Stimulated activated CD4-positive, alpha-beta T cell treated with anti-CD3 and anti-CD28 coated beads, Interleukin-1b, Interleukin-23, amount 100 ng/mL, for 1 hour (primary cell): Measurements from ENCODE around the gene HTT-AS.

Source experiments
- DNase-seq, 2 donors: peaks; one replicate each; pipeline ENCODE4 v3.0.0-alpha.2; 2020; ENCODE audit warnings: low read depth in 2 of 2

Gene HTT-AS

DNA sequence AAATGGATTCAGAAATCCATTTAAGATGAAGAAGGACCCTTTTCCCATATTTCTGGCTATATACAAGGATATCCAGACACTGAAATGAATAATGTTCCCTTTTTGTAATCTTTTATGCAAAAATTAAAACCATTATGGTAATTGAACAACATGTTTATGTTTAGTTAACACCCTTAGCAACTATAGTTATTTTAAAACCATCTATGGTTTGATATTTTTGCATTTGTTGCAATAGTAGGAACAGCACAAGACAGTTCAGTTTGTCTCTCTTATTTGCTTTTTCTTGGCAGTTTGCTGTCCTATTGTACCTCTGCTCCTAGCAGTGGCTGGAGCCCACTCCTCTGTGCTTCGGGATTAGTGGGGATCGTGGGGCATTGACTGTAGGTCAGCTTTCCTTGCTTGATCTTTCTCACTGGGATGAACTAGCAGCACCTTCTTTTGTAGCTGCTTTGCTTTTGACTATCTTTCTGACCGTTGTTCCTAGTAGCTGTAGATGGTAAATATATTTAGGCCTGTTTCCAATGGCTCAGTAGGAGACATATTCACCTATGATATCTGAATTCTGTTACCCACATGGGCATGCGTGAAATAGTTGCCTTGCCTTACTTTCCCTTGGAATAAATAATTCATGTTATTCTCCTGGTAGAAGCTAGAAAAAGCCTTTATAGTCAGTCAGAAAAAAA is 12.9 kb upstream of the HTT-AS start:
- no peak for DNase-seq

DNA sequence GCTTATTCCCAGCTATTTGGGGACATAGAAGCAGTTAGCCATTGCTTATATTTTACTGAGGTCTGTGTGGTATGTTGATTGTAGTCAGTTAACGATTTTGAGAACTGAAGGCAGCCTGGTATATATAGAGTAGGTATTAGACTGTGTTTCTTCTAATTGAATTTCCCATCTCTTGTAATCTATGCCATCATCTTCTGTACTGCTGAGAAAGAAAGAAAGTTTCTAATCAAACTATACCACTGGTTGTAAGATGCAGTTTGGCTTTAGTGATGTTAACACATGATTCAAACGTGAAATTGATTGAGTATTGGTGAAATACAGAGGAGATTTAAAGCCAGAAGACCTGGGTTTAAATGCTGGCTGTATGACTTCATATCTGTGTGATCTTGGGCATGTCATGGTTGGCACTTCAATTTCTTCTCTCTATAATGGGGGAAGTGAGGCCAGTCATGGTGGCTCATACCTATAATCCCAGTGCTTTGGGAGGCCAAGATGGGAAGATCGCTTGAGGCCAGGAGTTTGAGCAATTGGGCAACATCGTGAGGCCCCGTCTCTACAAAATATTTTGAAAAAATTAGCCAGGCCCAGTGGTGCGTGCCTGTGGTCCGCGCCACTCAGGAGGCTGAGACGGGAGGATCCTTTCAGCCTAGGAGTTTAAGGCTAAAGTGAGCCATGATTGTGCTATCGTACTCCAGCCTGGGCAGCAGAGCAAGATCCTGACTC is 11.8 kb upstream of the HTT-AS start:
- DNase-seq = no peak

DNA sequence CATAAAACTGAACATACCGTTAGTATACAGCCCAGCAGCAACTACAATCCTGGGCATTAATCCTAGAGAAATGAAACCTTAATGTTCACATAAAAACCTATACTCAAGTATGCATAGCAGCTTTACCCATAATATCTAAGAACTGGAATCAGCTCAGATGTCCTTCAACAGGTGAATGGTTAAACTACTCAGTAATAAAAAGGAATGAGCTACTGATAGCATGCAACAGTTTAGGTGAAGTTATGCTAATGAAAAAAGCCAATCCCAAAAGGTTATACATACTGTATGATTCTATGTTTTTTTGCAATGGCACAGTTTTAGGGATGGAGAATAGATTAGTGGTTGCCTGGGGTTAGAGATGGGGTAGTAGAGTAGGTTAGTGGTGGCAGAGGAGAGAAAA is 9.4 kb upstream of the HTT-AS start:
- DNase-seq = no peak

DNA sequence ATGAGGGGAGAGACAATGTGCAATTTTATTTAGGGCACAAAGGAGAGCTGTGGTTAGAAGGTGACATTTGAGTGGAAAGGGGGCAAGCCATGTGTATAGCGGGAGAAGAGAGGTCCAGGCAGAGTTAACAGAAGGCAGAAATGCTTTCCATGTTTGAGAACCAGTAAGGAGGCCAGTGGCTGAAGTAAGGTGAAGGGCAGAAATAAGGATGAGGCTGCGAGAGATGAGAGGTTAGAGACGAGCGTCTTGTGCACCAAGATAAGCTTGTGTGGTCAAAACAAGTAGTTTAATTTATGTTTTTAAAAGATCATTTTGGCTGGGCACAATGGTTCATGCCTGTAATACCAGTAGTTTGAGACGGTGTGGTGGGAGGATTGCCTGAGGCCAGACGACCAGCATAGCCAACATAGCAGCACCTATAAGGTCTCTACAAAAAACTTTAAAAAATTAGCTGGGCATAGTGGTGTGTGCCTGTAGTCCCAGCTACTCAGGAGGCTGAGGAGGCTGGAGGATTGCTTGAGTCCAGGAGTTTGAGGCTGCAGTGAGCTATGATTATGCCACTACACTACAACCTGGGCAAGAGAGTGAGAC is 8.7 kb upstream of the HTT-AS start:
- DNase-seq = no peak

DNA sequence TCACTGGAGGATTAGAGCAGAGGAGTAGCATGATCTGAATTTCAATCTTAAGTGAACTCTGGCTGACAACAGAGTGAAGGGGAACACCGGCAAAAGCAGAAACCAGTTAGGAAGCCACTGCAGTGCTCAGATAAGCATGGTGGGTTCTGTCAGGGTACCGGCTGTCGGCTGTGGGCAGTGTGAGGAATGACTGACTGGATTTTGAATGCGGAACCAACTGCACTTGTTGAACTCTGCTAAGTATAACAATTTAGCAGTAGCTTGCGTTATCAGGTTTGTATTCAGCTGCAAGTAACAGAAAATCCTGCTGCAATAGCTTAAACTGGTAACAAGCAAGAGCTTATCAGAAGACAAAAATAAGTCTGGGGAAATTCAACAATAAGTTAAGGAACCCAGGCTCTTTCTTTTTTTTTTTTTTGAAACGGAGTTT is 5.4 kb upstream of the HTT-AS start:
- DNase-seq = no peak

DNA sequence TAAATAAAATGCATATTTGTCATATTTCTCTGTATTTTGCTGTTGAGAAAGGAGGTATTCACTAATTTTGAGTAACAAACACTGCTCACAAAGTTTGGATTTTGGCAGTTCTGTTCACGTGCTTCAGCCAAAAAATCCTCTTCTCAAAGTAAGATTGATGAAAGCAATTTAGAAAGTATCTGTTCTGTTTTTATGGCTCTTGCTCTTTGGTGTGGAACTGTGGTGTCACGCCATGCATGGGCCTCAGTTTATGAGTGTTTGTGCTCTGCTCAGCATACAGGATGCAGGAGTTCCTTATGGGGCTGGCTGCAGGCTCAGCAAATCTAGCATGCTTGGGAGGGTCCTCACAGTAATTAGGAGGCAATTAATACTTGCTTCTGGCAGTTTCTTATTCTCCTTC is 3.5 kb upstream of the HTT-AS start:
- no peak for DNase-seq

DNA sequence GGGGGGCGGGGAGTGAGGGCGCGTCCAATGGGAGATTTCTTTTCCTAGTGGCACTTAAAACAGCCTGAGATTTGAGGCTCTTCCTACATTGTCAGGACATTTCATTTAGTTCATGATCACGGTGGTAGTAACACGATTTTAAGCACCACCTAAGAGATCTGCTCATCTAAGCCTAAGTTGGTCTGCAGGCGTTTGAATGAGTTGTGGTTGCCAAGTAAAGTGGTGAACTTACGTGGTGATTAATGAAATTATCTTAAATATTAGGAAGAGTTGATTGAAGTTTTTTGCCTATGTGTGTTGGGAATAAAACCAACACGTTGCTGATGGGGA is 1.3 kb upstream of the HTT-AS start:
- DNase-seq = no peak

DNA sequence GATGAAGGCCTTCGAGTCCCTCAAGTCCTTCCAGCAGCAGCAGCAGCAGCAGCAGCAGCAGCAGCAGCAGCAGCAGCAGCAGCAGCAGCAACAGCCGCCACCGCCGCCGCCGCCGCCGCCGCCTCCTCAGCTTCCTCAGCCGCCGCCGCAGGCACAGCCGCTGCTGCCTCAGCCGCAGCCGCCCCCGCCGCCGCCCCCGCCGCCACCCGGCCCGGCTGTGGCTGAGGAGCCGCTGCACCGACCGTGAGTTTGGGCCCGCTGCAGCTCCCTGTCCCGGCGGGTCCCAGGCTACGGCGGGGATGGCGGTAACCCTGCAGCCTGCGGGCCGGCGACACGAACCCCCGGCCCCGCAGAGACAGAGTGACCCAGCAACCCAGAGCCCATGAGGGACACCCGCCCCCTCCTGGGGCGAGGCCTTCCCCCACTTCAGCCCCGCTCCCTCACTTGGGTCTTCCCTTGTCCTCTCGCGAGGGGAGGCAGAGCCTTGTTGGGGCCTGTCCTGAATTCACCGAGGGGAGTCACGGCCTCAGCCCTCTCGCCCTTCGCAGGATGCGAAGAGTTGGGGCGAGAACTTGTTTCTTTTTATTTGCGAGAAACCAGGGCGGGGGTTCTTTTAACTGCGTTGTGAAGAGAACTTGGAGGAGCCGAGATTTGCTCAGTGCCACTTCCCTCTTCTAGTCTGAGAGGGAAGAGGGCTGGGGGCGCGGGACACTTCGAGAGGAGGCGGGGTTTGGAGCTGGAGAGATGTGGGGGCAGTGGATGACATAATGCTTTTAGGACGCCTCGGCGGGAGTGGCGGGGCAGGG is 711 bp upstream of the HTT-AS start:
- peak in 1 of 2 donors; percentile 24 for DNase-seq

DNA sequence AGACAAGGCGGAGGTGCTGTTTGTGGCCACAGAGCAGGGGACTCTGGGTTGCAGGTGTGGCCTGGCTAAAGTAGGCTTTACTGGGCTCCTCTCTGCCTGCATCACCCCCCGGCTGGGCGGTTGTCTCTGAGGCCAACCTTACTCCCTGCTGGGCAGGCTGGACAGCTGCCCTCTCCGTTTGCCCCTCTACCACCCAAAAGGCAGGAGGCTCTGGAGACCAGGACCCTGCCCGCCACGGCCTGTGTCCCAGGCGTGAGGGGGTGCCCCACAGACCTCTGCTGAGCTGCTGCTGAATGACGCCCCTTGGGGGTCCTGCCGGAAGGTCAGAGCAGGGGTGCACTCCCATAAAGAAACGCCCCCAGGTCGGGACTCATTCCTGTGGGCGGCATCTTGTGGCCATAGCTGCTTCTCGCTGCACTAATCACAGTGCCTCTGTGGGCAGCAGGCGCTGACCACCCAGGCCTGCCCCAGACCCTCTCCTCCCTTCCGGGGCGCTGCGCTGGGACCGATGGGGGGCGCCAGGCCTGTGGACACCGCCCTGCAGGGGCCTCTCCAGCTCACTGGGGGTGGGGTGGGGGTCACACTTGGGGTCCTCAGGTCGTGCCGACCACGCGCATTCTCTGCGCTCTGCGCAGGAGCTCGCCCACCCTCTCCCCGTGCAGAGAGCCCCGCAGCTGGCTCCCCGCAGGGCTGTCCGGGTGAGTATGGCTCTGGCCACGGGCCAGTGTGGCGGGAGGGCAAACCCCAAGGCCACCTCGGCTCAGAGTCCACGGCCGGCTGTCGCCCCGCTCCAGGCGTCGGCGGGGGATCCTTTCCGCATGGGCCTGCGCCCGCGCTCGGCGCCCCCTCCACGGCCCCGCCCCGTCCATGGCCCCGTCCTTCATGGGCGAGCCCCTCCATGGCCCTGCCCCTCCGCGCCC is 920 bp downstream of the HTT-AS start:
- DNase-seq = no peak

DNA sequence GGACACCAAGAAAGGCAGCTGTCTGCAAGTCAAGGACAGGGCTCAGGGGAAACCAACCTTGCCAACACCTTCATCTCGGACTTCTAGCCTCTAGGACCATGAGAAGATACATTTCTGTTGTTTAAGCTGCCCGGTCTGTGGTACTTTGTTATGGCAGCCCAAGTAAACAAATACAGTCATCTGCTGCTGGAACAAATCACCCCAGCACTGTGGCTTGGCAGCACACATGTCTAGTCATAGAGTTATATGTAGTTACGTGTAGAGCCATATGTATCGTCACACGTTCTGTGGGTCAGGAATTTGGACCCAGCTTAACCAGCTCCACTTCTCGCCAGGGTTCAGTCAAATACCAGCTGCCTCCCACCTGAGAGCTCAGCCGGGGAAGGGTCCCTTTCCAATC is 2.5 kb downstream of the HTT-AS start:
- no peak for DNase-seq

DNA sequence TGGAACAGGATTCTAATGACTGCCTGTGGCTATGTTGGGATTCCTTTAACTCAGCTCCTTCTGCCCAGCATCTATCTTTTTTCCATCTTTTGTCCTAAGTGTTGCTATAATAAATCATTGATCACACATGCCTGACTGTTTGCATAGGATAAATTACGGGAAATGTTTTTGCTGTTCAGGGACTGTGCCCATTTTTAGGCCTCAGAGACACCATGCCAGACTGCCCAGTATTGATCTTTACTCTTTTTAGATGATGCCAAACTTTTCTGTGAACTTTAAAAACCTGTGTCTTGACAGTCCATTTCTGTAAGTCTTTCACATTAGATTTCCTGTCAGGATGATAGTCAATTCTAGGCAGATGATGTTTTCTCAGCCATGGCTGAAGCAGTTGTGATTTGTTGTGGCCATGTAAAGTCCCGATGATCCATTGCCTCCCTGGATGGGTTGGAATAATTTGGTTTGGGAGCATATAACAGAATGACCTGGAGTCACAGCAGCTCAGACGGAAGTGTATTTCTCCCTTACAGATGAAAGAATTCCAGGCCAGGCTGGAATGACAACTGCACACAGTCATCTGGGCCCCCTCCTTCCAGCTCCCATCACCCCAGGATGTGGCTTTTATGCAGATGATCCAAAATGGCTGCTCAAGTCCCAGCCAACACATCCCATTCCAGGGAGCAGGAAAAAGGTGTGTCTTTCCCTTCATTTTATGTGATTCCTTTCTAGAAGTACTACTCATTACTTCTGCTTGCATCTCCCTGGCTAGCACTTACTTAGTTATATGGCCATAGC is 3.4 kb downstream of the HTT-AS start:
- DNase-seq = no peak

DNA sequence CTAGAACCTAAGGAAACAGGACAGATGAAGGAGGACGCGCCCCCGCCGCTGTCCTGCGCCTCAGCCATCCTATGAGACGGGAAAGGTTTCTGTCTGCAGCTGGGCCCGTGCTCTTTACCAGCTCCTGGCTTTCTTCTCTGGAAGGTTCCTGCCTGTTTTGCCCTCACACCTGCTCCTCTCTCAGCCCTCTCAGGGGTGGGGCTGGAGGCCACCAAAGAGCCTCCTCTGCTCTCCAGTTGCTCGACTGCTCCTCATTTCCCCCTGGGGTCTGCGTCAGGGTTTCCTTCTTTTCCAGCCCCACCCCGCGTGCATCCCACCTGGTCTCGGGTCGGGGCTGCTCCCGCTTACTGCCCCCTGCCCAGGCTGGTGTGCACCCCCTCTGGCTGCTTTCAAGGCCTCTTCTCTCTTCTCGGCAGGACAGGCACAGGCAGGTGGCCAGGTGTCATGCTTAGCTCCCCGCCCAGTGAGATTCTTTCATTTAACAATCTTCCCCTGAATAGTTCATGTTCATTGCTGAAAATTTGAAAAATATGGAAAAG is 4.6 kb downstream of the HTT-AS start:
- no peak for DNase-seq

DNA sequence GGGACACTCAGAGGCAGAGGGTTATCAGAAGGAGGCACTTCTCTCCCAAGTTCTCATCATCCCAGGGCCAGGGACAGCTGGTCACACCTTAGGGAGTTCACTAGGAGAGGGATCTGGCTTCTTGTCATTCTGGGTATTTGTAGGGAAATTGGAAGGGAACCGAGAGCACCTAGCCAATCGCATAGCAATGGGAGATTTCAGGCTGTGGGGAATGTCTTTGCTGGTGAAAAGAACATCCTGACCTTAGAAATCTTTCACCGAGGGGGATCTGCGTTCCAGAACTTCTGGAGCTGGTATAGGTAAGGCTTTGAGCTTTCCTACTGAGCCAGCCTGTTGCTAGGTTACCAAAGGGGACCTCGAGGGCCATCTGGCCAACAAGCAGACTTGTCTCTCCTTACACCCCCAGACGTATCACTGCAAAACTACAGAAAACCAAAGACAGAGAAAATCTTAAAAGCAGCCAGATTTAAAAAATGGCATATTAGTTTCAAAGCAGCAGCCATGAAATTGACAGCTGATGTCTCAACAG is 6.8 kb downstream of the HTT-AS start:
- DNase-seq = no peak

DNA sequence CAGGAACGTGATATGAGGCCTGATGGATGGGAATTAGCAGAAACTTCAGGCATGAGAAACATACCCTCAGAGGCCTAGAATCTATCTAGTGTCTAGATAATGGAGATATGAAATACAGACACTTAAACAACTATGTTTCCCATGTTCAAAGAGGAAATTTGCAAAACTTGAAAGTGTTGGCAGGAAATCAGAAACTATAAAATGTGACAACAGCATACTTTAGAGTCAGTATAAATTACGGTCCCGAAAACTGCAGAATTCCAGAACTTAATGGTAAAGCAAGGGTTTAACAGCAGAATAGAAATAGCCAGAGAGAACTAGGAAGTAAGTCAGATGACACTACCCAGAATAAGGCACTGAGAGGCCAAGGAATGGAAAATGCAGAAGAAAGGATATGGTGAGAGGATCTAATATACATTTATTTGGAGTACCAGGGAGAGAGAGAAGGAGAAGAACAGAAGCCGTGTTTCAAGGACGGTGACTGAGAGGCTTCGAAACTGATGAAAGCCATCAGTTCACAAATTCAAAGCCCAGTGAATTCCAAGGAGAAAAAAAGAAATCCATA is 7.4 kb downstream of the HTT-AS start:
- no peak for DNase-seq

DNA sequence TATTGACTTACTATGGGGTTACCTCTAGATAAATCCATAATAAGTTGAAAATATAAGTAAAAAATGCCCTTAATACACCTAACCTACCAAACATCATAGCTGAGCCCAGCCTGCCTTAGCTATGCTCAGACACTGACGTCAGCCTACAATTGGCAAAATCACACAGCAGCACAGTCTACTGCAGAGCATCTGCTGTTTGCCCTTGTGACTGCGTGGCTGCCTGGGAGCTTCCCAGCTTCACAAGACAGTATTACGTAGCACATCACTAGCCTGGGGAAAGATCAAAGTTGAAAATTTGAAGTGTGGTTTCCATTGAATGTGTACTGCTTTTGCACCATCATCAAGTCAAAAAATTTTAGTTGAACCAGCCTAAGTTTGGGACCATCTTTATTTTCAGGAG is 8.8 kb downstream of the HTT-AS start:
- DNase-seq = no peak

DNA sequence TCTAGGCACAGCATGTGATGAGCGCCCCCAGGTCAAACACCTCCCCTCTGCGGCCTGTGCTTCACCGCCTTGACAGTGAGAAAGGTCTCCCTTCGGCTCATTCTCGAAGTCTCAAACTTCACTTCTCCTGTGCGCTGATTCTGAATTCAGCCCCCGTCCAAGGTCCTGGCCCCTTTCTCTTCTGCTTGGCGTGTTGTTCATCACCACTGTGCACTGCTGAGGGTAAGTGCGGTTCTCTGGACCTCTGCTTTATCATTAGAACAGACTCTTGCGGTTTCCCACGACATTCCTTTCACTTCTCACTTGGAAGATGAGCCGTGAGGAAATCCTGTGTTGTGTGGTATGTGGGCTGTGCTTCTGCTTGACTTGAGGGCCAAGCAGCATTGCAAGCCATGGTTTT is 11.9 kb downstream of the HTT-AS start:
- DNase-seq = no peak

DNA sequence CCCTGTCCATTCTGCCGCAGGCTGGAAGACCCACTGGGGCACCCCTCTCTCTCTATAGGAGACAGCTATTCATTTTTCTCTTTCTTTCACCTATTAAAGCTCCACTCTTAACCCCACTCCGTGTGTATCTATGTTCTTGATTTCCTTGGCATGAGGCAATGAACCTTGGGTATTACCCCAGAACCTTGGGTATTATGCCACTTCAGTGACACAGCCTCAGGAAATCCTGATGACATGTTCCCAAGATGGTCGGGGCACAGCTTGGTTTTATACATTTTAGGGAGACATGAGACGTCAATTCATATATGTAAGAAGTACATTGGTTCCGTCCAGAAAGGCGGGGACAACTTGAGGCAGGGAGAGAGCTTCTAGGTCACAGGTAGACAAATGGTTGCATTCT is 13.4 kb downstream of the HTT-AS start:
- no peak for DNase-seq

DNA sequence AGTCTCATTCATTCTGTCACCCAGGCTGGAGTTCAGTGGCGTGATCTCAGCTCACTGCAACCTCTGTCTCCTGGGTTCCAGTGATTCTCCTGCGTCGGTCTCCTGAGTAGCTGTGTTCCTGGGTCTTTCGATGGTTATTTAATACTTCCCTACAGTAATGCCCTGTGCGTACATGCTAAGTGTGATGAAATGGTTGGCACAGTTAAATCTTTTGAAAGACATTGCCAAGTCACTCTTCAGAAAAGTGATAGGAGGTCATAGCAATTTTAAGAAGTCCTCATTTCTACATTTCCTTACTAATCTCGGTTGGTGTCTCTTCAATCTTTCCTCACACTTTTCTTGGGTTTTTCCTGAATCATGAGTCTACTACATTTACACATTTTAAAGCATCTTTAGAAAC is 14.4 kb downstream of the HTT-AS start:
- no peak for DNase-seq

DNA sequence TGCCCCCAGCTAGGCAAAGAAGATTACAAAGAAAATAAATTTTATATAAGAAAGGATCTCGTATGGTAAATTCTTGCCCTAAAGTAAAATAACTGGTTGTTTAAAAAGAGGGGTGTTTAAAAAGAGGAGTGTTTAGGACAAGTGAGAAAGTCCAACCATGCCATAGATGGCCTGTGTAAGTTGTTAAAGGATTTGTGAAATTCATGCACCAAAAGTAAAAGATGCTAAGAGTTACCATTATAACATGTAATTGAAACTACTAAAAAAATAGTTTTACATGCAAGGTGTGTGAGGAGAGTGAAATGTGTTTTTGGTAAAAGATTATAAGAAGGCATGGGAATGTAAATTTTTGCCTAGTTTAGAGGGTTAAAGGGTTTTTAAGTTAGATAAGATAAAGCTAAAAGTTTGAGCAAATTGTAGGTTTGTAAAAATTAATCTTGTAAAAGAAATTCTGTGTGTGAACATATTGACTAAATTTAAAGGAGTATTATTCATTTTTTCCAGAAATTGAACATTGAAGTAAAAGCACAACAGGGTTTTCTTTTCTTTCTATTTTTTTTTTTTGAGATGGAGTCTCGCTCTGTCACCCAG is 20.1 kb downstream of the HTT-AS start:
- DNase-seq = no peak
